BLaER1 (cell line): ENCODE measurements around the gene CRIM1.

ENCODE experiments used
- H3K27ac ChIP-seq: shearing (Covaris generic); formaldehyde crosslinking; 2 replicates; pipeline ENCODE4 v1.8.1; 2022
- H3K27me3 ChIP-seq: shearing (Covaris generic); formaldehyde crosslinking; 2 replicates; pipeline ENCODE4 v1.8.1; 2022
- H3K36me3 ChIP-seq: shearing (Covaris generic); formaldehyde crosslinking; 2 replicates; pipeline ENCODE4 v1.8.1; 2022
- H3K4me1 ChIP-seq: shearing (Covaris generic); formaldehyde crosslinking; 2 replicates; pipeline ENCODE4 v1.8.1; 2022
- H3K4me2 ChIP-seq: shearing (Covaris generic); formaldehyde crosslinking; 2 replicates; pipeline ENCODE4 v1.8.1; 2022
- H3K4me3 ChIP-seq: shearing (Covaris generic); formaldehyde crosslinking; 2 replicates; pipeline ENCODE4 v1.8.1; 2022
- H3K9ac ChIP-seq: shearing (Covaris generic); formaldehyde crosslinking; 2 replicates; pipeline ENCODE4 v1.8.1; 2022
- H3K9me3 ChIP-seq: shearing (Covaris generic); formaldehyde crosslinking; 2 replicates; pipeline ENCODE4 v1.8.1; 2022
- H4K20me1 ChIP-seq: shearing (Covaris generic); formaldehyde crosslinking; 2 replicates; pipeline ENCODE4 v1.8.1; 2022
- Cebpa-rat ChIP-seq: shearing (Covaris generic); IDR thresholded peaks from 2 replicates; pipeline ENCODE4 v1.8.1; 2022

CRIM1 gene

GRCh38 chr2:36446294-36446693 lies 90.7 kb downstream of the CRIM1 start:
- no peak overlapping the region for H3K27ac ChIP-seq
- H3K36me3 ChIP-seq = peaks cover 56% of the 10 kb centered on the region
- no peaks in the 10 kb centered on the region for H3K27me3 ChIP-seq
- no peak overlapping the region for H3K9ac ChIP-seq
- no peak overlapping the region for H3K4me2 ChIP-seq
- no peaks in the 10 kb centered on the region for H4K20me1 ChIP-seq
- H3K9me3 ChIP-seq = no peaks in the 10 kb centered on the region
- no peak overlapping the region for H3K4me3 ChIP-seq
- TF ChIP-seq Cebpa-rat = no peak
- peaks cover 16% of the 10 kb centered on the region for H3K4me1 ChIP-seq

GRCh38 chr2:36449213-36449612 lies 93.6 kb downstream of the CRIM1 start:
- TF ChIP-seq Cebpa-rat = no peak

GRCh38 chr2:36449943-36450392 lies 94.4 kb downstream of the CRIM1 start:
- Histone ChIP-seq H3K36me3 (peaks cover 35% of the 10 kb centered on the region), H3K4me2 (no peak overlapping the region), H4K20me1 (no peaks in the 10 kb centered on the region), H3K9me3 (no peaks in the 10 kb centered on the region), H3K27ac (no peak overlapping the region), H3K9ac (no peak overlapping the region), H3K27me3 (no peaks in the 10 kb centered on the region), H3K4me1 (no peaks in the 10 kb centered on the region), H3K4me3 (no peak overlapping the region)
- TF ChIP-seq Cebpa-rat = no peak

More at GRCh38 chr2:36449213-36449612, 93.6 kb downstream of the CRIM1 start:
- Histone ChIP-seq H3K4me3 (no peak overlapping the region), H3K9ac (no peak overlapping the region), H3K27ac (no peak overlapping the region), H3K9me3 (no peaks in the 10 kb centered on the region), H3K27me3 (no peaks in the 10 kb centered on the region), H3K36me3 (peaks cover 42% of the 10 kb centered on the region), H4K20me1 (no peaks in the 10 kb centered on the region), H3K4me1 (no peaks in the 10 kb centered on the region), H3K4me2 (no peak overlapping the region)

GRCh38 chr2:36450466-36451196 lies 95.1 kb downstream of the CRIM1 start:
- peaks cover 29% of the 10 kb centered on the region for H3K36me3 ChIP-seq
- no peak overlapping the region for H3K9ac ChIP-seq
- H3K27me3 ChIP-seq = no peaks in the 10 kb centered on the region
- H4K20me1 ChIP-seq = no peaks in the 10 kb centered on the region
- no peak overlapping the region for H3K27ac ChIP-seq
- no peak overlapping the region for H3K4me2 ChIP-seq
- TF ChIP-seq Cebpa-rat = no peak
- no peaks in the 10 kb centered on the region for H3K4me1 ChIP-seq
- H3K4me3 ChIP-seq = no peak overlapping the region
- no peaks in the 10 kb centered on the region for H3K9me3 ChIP-seq

GRCh38 chr2:36451512-36451911 lies 95.9 kb downstream of the CRIM1 start:
- Histone ChIP-seq H3K9ac (no peak overlapping the region), H3K9me3 (no peaks in the 10 kb centered on the region), H3K36me3 (peaks cover 25% of the 10 kb centered on the region), H3K27me3 (no peaks in the 10 kb centered on the region), H3K4me3 (no peak overlapping the region), H4K20me1 (no peaks in the 10 kb centered on the region), H3K4me1 (no peaks in the 10 kb centered on the region), H3K27ac (no peak overlapping the region), H3K4me2 (no peak overlapping the region)
- no peak for TF ChIP-seq Cebpa-rat

GRCh38 chr2:36452260-36452659 lies 96.7 kb downstream of the CRIM1 start:
- Histone ChIP-seq H3K36me3 (peaks cover 22% of the 10 kb centered on the region), H3K27ac (no peak overlapping the region), H3K9ac (no peak overlapping the region), H3K27me3 (no peaks in the 10 kb centered on the region), H3K4me3 (no peak overlapping the region), H3K4me2 (no peak overlapping the region), H4K20me1 (no peaks in the 10 kb centered on the region), H3K4me1 (no peaks in the 10 kb centered on the region), H3K9me3 (no peaks in the 10 kb centered on the region)
- TF ChIP-seq Cebpa-rat = no peak

GRCh38 chr2:36453652-36454051 lies 98.1 kb downstream of the CRIM1 start:
- TF ChIP-seq Cebpa-rat = no peak
- H3K9ac ChIP-seq = no peak overlapping the region
- no peak overlapping the region for H3K27ac ChIP-seq
- H4K20me1 ChIP-seq = no peaks in the 10 kb centered on the region
- H3K9me3 ChIP-seq = no peaks in the 10 kb centered on the region
- peaks cover 11% of the 10 kb centered on the region; the same call in 1 of the 2 replicates for H3K36me3 ChIP-seq
- no peaks in the 10 kb centered on the region for H3K27me3 ChIP-seq
- no peaks in the 10 kb centered on the region for H3K4me1 ChIP-seq
- no peak overlapping the region for H3K4me2 ChIP-seq
- no peak overlapping the region for H3K4me3 ChIP-seq

- Histone ChIP-seq H3K36me3 (peaks cover 10% of the 10 kb centered on the region; the same call in 1 of the 2 replicates), H3K9me3 (no peaks in the 10 kb centered on the region), H3K9ac (no peak overlapping the region), H3K4me1 (no peaks in the 10 kb centered on the region), H3K4me2 (no peak overlapping the region), H3K27ac (no peak overlapping the region), H3K4me3 (no peak overlapping the region), H4K20me1 (no peaks in the 10 kb centered on the region), H3K27me3 (no peaks in the 10 kb centered on the region)
- no peak for TF ChIP-seq Cebpa-rat
Observed at GRCh38 chr2:36455011-36455410, 99.4 kb downstream of the CRIM1 start.

- Histone ChIP-seq H3K4me2 (no peak overlapping the region), H3K36me3 (peaks cover 10% of the 10 kb centered on the region; the same call in 1 of the 2 replicates), H3K27ac (no peak overlapping the region), H3K9me3 (no peaks in the 10 kb centered on the region), H3K27me3 (no peaks in the 10 kb centered on the region), H3K4me3 (no peak overlapping the region), H4K20me1 (no peaks in the 10 kb centered on the region), H3K4me1 (peaks cover 2% of the 10 kb centered on the region), H3K9ac (no peak overlapping the region)
- TF ChIP-seq Cebpa-rat = no peak
Observed at GRCh38 chr2:36455788-36456187, 100.2 kb downstream of the CRIM1 start.

GRCh38 chr2:36456227-36457175 lies 100.9 kb downstream of the CRIM1 start:
- H3K36me3 ChIP-seq = peaks cover 10% of the 10 kb centered on the region; the same call in 1 of the 2 replicates

More at GRCh38 chr2:36456227-36457175, 100.9 kb downstream of the CRIM1 start:
- Histone ChIP-seq H3K9ac (no peak overlapping the region), H3K9me3 (no peaks in the 10 kb centered on the region), H3K27ac (no peak overlapping the region), H4K20me1 (no peaks in the 10 kb centered on the region), H3K4me1 (peaks cover 9% of the 10 kb centered on the region), H3K27me3 (no peaks in the 10 kb centered on the region), H3K4me3 (no peak overlapping the region), H3K4me2 (no peak overlapping the region)
- TF ChIP-seq Cebpa-rat = no peak
